ENCODE results near the gene NAT9. TPM values are rescaled to one million over a fixed set of nuclear protein-coding genes. Genes with fewer than 3 reads are reported as not detected.

NAT9 gene
- total and polyA plus RNA-seq, 4 donors, result 27.1 to 47.4 (median 36.6) TPM

GRCh38 chr17:74810699-74811485 lies 34.7 kb upstream of the NAT9 start:
- TF ChIP-seq, protein P1, sequence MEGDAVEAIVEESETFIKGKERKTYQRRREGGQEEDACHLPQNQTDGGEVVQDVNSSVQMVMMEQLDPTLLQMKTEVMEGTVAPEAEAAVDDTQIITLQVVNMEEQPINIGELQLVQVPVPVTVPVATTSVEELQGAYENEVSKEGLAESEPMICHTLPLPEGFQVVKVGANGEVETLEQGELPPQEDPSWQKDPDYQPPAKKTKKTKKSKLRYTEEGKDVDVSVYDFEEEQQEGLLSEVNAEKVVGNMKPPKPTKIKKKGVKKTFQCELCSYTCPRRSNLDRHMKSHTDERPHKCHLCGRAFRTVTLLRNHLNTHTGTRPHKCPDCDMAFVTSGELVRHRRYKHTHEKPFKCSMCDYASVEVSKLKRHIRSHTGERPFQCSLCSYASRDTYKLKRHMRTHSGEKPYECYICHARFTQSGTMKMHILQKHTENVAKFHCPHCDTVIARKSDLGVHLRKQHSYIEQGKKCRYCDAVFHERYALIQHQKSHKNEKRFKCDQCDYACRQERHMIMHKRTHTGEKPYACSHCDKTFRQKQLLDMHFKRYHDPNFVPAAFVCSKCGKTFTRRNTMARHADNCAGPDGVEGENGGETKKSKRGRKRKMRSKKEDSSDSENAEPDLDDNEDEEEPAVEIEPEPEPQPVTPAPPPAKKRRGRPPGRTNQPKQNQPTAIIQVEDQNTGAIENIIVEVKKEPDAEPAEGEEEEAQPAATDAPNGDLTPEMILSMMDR (IDR thresholded peaks at IDR 0.05; ENCODE audit: control extremely low read depth, extremely low read depth), result no peak
- DNase-seq (no peak), ATAC-seq (ENCODE audit: insufficient read depth, low FRiP score) (no peak)
- Histone ChIP-seq H3K4me3 (no peak overlapping the region), H3K27me3 (ENCODE audit: control insufficient read depth in 3 of 3, insufficient read depth in 3 of 3, low read length in 2 of 3) (no peaks in the 10 kb centered on the region), H3K4me1 (ENCODE audit: control insufficient read depth in 5 of 5, insufficient read depth in 5 of 5, low read length in 5 of 5) (peaks cover 0 to 18% (median 8%) of the 10 kb centered on the region in 5 donors), H3K36me3 (ENCODE audit: control insufficient read depth in 4 of 4, insufficient read depth in 4 of 4, low read length in 4 of 4) (peaks cover 0 to 16% (median 0%) of the 10 kb centered on the region in 4 donors), H3K9me3 (ENCODE audit: control insufficient read depth in 4 of 4, insufficient read depth in 3 of 4, low read length in 3 of 4) (no peaks in the 10 kb centered on the region), H3K9ac (ENCODE audit: insufficient read depth in 1 of 2, low read length in 2 of 2) (no peak overlapping the region), H3K27ac (ENCODE audit: low read depth in 1 of 2, low read length in 1 of 2) (no peak overlapping the region)
- 90 to 92% methylated on average over 15 of the region's 15 CpGs for WGBS, 2 donors

DNA sequence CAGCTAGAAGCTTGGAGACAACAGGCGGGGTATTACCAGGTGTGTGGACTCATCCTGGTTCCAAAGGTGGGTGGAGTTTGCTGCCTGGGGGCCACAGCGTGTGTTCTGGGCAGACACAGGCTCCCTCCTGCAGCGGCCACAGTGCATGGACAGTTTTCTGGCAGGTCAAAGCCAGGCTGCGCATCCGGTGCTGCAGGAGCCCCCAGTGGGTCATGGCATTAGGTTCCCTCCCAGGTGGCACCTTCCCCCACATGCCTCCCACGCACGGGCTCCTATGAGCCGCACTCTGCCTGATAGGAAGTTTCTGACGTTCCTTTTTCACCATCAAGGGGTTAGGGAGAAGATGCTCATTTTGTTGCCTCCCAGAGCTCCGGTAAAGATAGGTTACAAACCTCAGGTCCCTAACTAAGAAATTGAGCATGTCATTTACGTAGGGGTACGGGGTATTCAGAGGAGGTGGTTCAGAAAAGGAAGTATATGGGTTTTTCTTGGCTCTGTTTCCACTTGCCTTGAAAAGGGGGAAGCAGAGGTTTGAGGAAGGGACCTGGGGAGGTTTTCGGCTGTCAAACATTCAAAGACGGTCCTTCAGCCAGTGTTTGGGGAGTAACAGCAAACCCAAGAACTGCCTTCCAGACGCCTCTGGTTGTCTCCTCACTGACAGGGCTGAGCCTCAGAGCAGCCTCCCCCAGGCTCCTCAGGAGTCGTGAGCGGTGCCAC lies 32.7 kb upstream of the NAT9 start:
- WGBS, 2 donors, result 53 to 75% methylated on average over 17 of the region's 17 CpGs
- Histone ChIP-seq H3K36me3 (ENCODE audit: control insufficient read depth in 4 of 4, insufficient read depth in 4 of 4, low read length in 4 of 4) (peaks cover 0 to 18% (median 2%) of the 10 kb centered on the region in 4 donors), H3K4me3 (no peak overlapping the region), H3K27me3 (ENCODE audit: control insufficient read depth in 3 of 3, insufficient read depth in 3 of 3, low read length in 2 of 3) (no peaks in the 10 kb centered on the region), H3K27ac (ENCODE audit: low read depth in 1 of 2, low read length in 1 of 2) (no peak overlapping the region), H3K9ac (ENCODE audit: insufficient read depth in 1 of 2, low read length in 2 of 2) (no peak overlapping the region), H3K9me3 (ENCODE audit: control insufficient read depth in 4 of 4, insufficient read depth in 3 of 4, low read length in 3 of 4) (no peaks in the 10 kb centered on the region), H3K4me1 (ENCODE audit: control insufficient read depth in 5 of 5, insufficient read depth in 5 of 5, low read length in 5 of 5) (peaks cover 0 to 18% (median 10%) of the 10 kb centered on the region in 5 donors)
- DNase-seq, result no peak
- no peak for ATAC-seq (ENCODE audit: insufficient read depth, low FRiP score)
- TF ChIP-seq, protein P1 (IDR thresholded peaks at IDR 0.05; ENCODE audit: control extremely low read depth, extremely low read depth), result no peak

GRCh38 chr17:74807925-74808324 lies 31.8 kb upstream of the NAT9 start:
- ATAC-seq (ENCODE audit: insufficient read depth, low FRiP score), result no peak
- no peaks in the 10 kb centered on the region for H3K27me3 ChIP-seq (ENCODE audit: control insufficient read depth in 3 of 3, insufficient read depth in 3 of 3, low read length in 2 of 3)
- H3K9me3 ChIP-seq (ENCODE audit: control insufficient read depth in 4 of 4, insufficient read depth in 3 of 4, low read length in 3 of 4), result no peaks in the 10 kb centered on the region
- TF ChIP-seq, protein P1 (IDR thresholded peaks at IDR 0.05; ENCODE audit: control extremely low read depth, extremely low read depth), result no peak
- DNase-seq, result peak in 1 of 3 donors; percentile 9
- H3K4me1 ChIP-seq (ENCODE audit: control insufficient read depth in 5 of 5, insufficient read depth in 5 of 5, low read length in 5 of 5), result peaks cover 0 to 15% (median 7%) of the 10 kb centered on the region in 5 donors
- no peak overlapping the region for H3K9ac ChIP-seq (ENCODE audit: insufficient read depth in 1 of 2, low read length in 2 of 2)
- WGBS, 2 donors, result 37 to 59% methylated on average over 6 of the region's 6 CpGs
- H3K36me3 ChIP-seq (ENCODE audit: control insufficient read depth in 4 of 4, insufficient read depth in 4 of 4, low read length in 4 of 4), result peaks cover 0 to 17% (median 2%) of the 10 kb centered on the region in 4 donors
- H3K27ac ChIP-seq (ENCODE audit: low read depth in 1 of 2, low read length in 1 of 2), result no peak overlapping the region
- H3K4me3 ChIP-seq, result no peak overlapping the region
